Endothelial cell (in vitro differentiated cells): Measurements from ENCODE around the gene FAM124B. TPM values are rescaled to one million over a fixed set of nuclear protein-coding genes. Genes with fewer than 3 reads are reported as not detected.

Experiments
- DNase-seq: peaks from one replicate; pipeline ENCODE4 v3.0.0; 2021; ENCODE audit warnings: low spot score
- H3K27ac Mint-ChIP-seq: one replicate; pipeline ENCODE4 v1.8.0; 2021; ENCODE audit warnings: mixed read lengths, inconsistent platforms; ENCODE audit not compliant: unreplicated experiment
- H3K27me3 Mint-ChIP-seq: one replicate; pipeline ENCODE4 v1.8.0; 2021; ENCODE audit warnings: mild to moderate bottlenecking, moderate library complexity, mixed read lengths, inconsistent platforms; ENCODE audit not compliant: unreplicated experiment
- H3K36me3 Mint-ChIP-seq: one replicate; pipeline ENCODE4 v1.8.0; 2021; ENCODE audit warnings: mild to moderate bottlenecking, low read depth, mixed read lengths, inconsistent platforms; ENCODE audit not compliant: unreplicated experiment
- H3K4me1 Mint-ChIP-seq: one replicate; pipeline ENCODE4 v1.8.0; 2021; ENCODE audit warnings: mild to moderate bottlenecking, mixed read lengths, inconsistent platforms; ENCODE audit not compliant: unreplicated experiment
- H3K4me3 Mint-ChIP-seq: one replicate; pipeline ENCODE4 v1.8.0; 2021; ENCODE audit warnings: mild to moderate bottlenecking, mixed read lengths, inconsistent platforms; ENCODE audit not compliant: unreplicated experiment
- H3K9me3 Mint-ChIP-seq: one replicate; pipeline ENCODE4 v1.8.0; 2021; ENCODE audit warnings: mixed read lengths, inconsistent platforms; ENCODE audit not compliant: unreplicated experiment
- CTCF ChIP-seq: fragments of 200-600 bp; sonication (generic); IDR thresholded peaks from one replicate; pipeline ENCODE4 v1.5.0; 2021; ENCODE audit warnings: antibody characterized with exemption; ENCODE audit not compliant: unreplicated experiment
- total RNA-seq: library from RNA; stranded (reverse); fragmentation: NEBNext Ultra II Directional; extraction: Animal tissue kit (Norgen Biotek cat#: 25700); gene quantifications from one replicate; pipeline ENCODE4 v1.2.1, GENCODE V29; 2021; ENCODE audit not compliant: unreplicated experiment

Gene FAM124B
- total RNA-seq, 1 donor from 2014 or later = 269 TPM

GRCh38 chr2:224359569-224359968 is 42.3 kb downstream of the FAM124B start:
- peak; percentile 32 for TF ChIP-seq CTCF
- Mint-ChIP-seq H3K4me1 (no peaks in the 10 kb centered on the region), H3K27ac (no peak overlapping the region), H3K4me3 (no peak overlapping the region), H3K27me3 (peaks cover 6% of the 10 kb centered on the region), H3K9me3 (no peaks in the 10 kb centered on the region), H3K36me3 (no peaks in the 10 kb centered on the region)
- peak; percentile 47 for DNase-seq

- Mint-ChIP-seq H3K36me3 (no peaks in the 10 kb centered on the region), H3K4me1 (no peaks in the 10 kb centered on the region), H3K4me3 (no peak overlapping the region), H3K27ac (no peak overlapping the region), H3K9me3 (no peaks in the 10 kb centered on the region), H3K27me3 (peaks cover 3% of the 10 kb centered on the region)
- DNase-seq = peak; percentile 67
- TF ChIP-seq CTCF = peak; percentile 88
These were observed 44.6 kb downstream of the FAM124B start for GRCh38 chr2:224357098-224357901.

- Mint-ChIP-seq H3K9me3 (no peaks in the 10 kb centered on the region), H3K4me1 (no peaks in the 10 kb centered on the region), H3K27me3 (peaks cover 2% of the 10 kb centered on the region), H3K27ac (no peak overlapping the region), H3K36me3 (no peaks in the 10 kb centered on the region), H3K4me3 (no peak overlapping the region)
- no peak for DNase-seq
- no peak for TF ChIP-seq CTCF
These were observed 47.2 kb downstream of the FAM124B start for GRCh38 chr2:224354632-224355211.

DNA sequence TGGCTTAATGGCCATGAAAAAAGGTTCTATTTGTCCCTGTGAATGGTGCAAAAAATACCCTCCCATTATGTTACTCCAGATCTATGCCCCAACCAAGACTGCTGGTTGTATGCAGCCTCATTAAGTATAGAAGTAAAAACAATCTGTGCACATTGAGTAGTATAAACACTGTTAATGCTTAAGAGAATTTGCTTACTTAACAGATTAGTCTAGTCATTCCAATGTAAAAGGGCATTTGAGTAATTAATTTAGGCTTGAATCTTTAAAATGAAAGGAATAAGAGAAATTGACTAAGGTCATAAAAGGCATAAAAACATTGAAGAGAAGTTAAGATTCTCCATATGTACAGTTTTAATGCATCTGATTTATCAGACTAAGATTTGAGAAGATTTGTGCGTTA is 51.2 kb downstream of the FAM124B start:
- Mint-ChIP-seq H3K9me3 (no peaks in the 10 kb centered on the region), H3K4me1 (no peaks in the 10 kb centered on the region), H3K4me3 (no peak overlapping the region), H3K27me3 (no peaks in the 10 kb centered on the region), H3K27ac (no peak overlapping the region), H3K36me3 (peaks cover 3% of the 10 kb centered on the region)
- TF ChIP-seq CTCF = no peak
- no peak for DNase-seq

GRCh38 chr2:224349396-224349795 is 52.5 kb downstream of the FAM124B start:
- Mint-ChIP-seq H3K4me1 (no peaks in the 10 kb centered on the region), H3K27ac (no peak overlapping the region), H3K9me3 (no peaks in the 10 kb centered on the region), H3K27me3 (no peaks in the 10 kb centered on the region), H3K36me3 (peaks cover 3% of the 10 kb centered on the region), H3K4me3 (no peak overlapping the region)
- TF ChIP-seq CTCF = no peak
- DNase-seq = no peak
